Activated T-cell treated with anti-CD3 and anti-CD28 coated beads, Interleukin-2, amount 50 U/mL, for 4 hours (primary cell): ENCODE measurements around the gene GNG5. TPM values are rescaled to one million over a fixed set of nuclear protein-coding genes. Genes with fewer than 3 reads are reported as not detected.
"Not testable (repeated sequence)": the region's sequence is repeated elsewhere in the genome, so short reads cannot be mapped to it uniquely, and the experiment has no call there.

Experiments used
- ATAC-seq, 2 donors: fragments of 200-7000 bp; cut with Tn5 transposase; one replicate each; pipeline ENCODE4 v1.10.0; 2021
- DNase-seq: peaks from one replicate; pipeline ENCODE4 v3.0.0-alpha.2; 2020
- H3K27me3 Mint-ChIP-seq: one replicate; pipeline ENCODE4 v1.8.0; 2021; ENCODE audit warnings: low read depth, mixed read lengths
- H3K36me3 Mint-ChIP-seq: one replicate; pipeline ENCODE4 v1.8.0; 2022; ENCODE audit warnings: mixed read lengths; ENCODE audit not compliant: insufficient read depth
- H3K4me1 Mint-ChIP-seq: one replicate; pipeline ENCODE4 v1.8.0; 2021; ENCODE audit warnings: low read depth, mixed read lengths
- H3K4me3 Mint-ChIP-seq: one replicate; pipeline ENCODE4 v1.8.0; 2021; ENCODE audit warnings: mild to moderate bottlenecking, moderate library complexity, mixed read lengths
- H3K9me3 Mint-ChIP-seq: one replicate; pipeline ENCODE4 v1.8.0; 2021; ENCODE audit warnings: mixed read lengths
- total RNA-seq, 3 donors: library from RNA; stranded (reverse); gene quantifications; one replicate each; pipeline ENCODE4 v1.2.1, GENCODE V29; 2021

Gene GNG5
- total RNA-seq = 100 to 1,000 TPM; 102 to 112 (median 105) TPM

DNA sequence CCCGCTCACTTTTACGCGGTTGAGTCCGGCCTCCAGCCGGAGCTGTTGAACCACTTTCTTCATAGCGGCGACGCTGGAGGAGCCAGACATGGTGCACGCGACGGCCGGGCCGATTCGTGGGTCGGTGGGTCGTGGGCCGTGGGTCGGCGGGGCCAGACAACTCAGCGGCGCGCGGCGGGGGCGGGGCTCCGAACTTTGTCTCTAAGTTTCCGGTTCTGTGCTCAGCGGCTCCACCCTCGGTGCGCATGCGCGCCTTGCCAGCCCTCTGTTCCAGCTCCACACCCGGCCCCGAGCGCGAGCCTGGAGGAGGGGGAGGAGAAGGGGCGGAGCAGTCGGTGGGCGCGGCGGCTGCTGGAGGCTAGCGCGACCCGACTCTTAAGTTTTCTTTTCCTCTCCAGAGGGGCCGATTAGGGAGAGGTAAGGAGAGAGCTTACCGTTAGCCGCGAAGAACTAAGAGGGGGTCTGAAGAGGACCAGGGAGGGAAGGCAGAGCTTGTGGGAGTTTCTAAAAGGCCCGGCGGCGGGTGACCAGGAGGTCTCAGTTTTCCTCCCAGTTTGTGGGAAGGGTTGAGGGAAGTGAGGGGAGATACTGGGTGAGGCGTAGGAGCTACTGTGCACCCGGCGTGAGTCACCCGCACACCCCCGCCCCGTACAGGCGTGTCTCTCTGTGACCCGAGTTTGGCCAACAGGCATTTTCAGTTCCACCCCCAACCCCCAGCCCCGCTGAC, at the start of gene GNG5, which contains the start of gene SPATA1:
Gene GNG5, minus strand, starts transcription at position 580 of the 727 bp plus-strand sequence. Its CDS starts 490 bp downstream, at position 90.
Gene SPATA1, plus strand, starts transcription at position 385 of the 727 bp plus-strand sequence. CDS start 9,974 bp downstream, outside the sequence.
- peak within 1 kb of the TSS; percentile 100 for H3K4me3 Mint-ChIP-seq
- H3K9me3 Mint-ChIP-seq = peaks cover 7% of the 10 kb centered on the region
- DNase-seq (peak; percentile 98), ATAC-seq (peak; percentile 91 to 93)
- H3K36me3 Mint-ChIP-seq = peaks cover 8% of the 10 kb centered on the region
- peaks cover 40% of the 10 kb centered on the region for H3K4me1 Mint-ChIP-seq
- H3K27me3 Mint-ChIP-seq = no peaks in the 10 kb centered on the region

DNA sequence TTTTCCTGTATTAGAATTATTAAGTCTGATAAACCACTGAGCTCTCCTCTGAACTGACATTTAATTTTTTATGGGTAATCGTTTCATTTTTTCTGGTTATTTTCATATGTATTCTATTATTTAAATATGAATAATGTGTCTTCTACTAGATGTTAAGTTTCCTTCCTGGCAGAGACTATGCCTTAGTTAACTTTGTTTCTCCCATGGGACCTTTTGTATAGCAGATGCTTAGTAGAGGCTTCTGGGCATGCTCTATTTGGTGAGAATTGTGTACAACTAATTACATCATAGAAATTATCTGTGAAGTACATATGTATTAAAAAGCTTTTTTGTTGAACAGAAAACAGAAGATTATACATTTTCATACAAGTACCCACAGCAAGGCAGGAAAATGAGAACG, 44.4 kb upstream of the GNG5 start:
- H3K9me3 Mint-ChIP-seq = no peaks in the 10 kb centered on the region
- ATAC-seq (no peak), DNase-seq (no peak)
- H3K36me3 Mint-ChIP-seq = peaks cover 9% of the 10 kb centered on the region
- H3K4me1 Mint-ChIP-seq = no peaks in the 10 kb centered on the region
- H3K27me3 Mint-ChIP-seq = no peaks in the 10 kb centered on the region
- no peak overlapping the region for H3K4me3 Mint-ChIP-seq

DNA sequence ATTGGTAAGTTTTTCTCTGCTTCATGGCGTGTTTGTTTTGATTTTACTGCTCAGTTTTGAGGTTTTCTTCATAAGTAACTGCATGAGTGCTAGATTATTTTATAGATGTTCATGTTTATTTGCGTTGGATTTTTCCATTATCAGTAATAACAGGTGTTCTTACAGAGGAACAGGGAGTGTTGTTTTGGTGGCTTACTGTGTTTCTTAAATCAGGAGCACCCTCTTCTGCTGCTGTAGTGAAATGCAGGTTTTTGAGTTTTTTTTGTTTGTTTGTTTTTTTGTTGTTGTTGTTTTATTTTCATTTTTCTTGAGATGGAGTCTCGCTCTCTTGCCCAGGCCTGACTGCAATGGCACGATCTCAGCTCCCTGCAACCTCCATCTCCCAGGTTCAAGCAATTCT, 35.3 kb upstream of the GNG5 start:
- Mint-ChIP-seq H3K4me3 (no peak overlapping the region), H3K36me3 (peaks cover 20% of the 10 kb centered on the region), H3K4me1 (peaks cover 4% of the 10 kb centered on the region), H3K9me3 (no peaks in the 10 kb centered on the region), H3K27me3 (no peaks in the 10 kb centered on the region)
- ATAC-seq = no peak
- no peak for DNase-seq

- DNase-seq = no peak
- no peak overlapping the region for H3K4me3 Mint-ChIP-seq
- no peak for ATAC-seq
- peaks cover 4% of the 10 kb centered on the region for H3K4me1 Mint-ChIP-seq
- no peaks in the 10 kb centered on the region for H3K27me3 Mint-ChIP-seq
- H3K36me3 Mint-ChIP-seq = peaks cover 19% of the 10 kb centered on the region
- no peaks in the 10 kb centered on the region for H3K9me3 Mint-ChIP-seq
Observed at GRCh38 chr1:84540759-84541158, 34.4 kb upstream of the GNG5 start.

DNA sequence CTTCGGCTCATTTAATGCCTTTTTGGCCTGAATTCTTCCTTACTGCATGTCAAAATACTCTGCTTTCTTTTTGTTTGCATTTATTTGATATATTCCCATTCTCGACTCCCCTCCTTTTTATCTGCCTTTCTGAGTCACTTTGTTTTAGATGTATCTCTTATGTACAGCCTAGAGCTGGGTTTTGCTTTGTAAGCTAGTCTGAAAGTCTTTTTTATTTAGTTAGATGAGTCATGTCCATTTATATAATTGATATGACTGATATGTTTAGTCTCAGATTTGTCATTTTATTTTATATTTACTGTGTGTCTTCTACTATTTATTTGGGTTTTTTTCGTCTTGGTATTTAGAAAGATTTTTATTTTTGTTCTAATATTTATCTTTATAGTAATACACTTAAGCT, 33.6 kb upstream of the GNG5 start:
- ATAC-seq (no peak), DNase-seq (no peak)
- H3K4me1 Mint-ChIP-seq = peaks cover 4% of the 10 kb centered on the region
- no peak overlapping the region for H3K4me3 Mint-ChIP-seq
- H3K36me3 Mint-ChIP-seq = peaks cover 20% of the 10 kb centered on the region
- no peaks in the 10 kb centered on the region for H3K9me3 Mint-ChIP-seq
- no peaks in the 10 kb centered on the region for H3K27me3 Mint-ChIP-seq

DNA sequence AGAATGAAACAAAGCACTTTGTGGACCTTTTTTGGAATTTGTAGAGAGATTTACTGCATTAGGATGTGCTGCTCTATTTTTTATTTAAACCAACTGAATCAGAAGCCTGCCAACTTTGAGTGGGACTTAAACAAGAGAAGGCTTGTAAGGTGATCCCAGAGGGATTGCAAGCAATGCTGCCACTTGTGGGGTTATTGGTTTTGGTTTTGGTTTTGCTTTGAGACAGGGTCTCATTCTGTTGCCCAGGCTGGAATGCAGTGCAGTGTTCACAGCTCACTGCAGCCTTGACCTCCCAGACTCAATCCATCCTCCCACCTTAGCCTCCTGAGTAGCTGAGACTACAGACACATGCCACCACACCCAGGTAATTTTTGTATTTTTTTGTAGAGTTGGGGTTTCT, 32.2 kb upstream of the GNG5 start:
- H3K4me1 Mint-ChIP-seq = peaks cover 4% of the 10 kb centered on the region
- H3K4me3 Mint-ChIP-seq = no peak overlapping the region
- no peak for DNase-seq
- no peaks in the 10 kb centered on the region for H3K27me3 Mint-ChIP-seq
- ATAC-seq = no peak
- peaks cover 20% of the 10 kb centered on the region for H3K36me3 Mint-ChIP-seq
- no peaks in the 10 kb centered on the region for H3K9me3 Mint-ChIP-seq

GRCh38 chr1:84525779-84526178, 19.4 kb upstream of the GNG5 start:
- Mint-ChIP-seq H3K36me3 (peaks cover 10% of the 10 kb centered on the region), H3K4me3 (no peak overlapping the region), H3K9me3 (no peaks in the 10 kb centered on the region), H3K4me1 (no peaks in the 10 kb centered on the region), H3K27me3 (no peaks in the 10 kb centered on the region)
- no peak for DNase-seq
- no peak for ATAC-seq

DNA sequence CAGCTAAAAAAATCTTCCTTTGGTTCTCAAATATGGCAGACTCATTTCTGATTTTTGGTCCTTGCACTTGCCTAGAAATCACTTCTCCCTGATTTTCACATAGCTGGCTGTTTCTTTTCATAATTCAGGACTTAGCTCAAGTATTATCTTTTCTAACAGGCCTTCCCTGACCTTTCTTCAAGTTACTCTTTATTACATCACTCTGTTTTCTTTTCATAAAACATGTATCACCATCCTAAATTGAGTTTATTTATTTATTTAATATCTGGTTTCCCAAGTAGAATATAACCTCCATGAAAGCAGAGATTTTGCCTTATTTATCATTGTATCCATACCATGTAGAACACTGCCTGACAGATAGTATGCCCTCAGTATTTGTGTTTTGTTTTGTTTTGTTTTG, 18.2 kb upstream of the GNG5 start:
- H3K4me3 Mint-ChIP-seq = no peak overlapping the region
- no peaks in the 10 kb centered on the region for H3K4me1 Mint-ChIP-seq
- DNase-seq = no peak
- no peaks in the 10 kb centered on the region for H3K9me3 Mint-ChIP-seq
- no peaks in the 10 kb centered on the region for H3K27me3 Mint-ChIP-seq
- H3K36me3 Mint-ChIP-seq = peaks cover 9% of the 10 kb centered on the region
- no peak for ATAC-seq

- Mint-ChIP-seq H3K4me1 (peaks cover 3% of the 10 kb centered on the region), H3K36me3 (no peaks in the 10 kb centered on the region), H3K4me3 (no peak overlapping the region), H3K27me3 (no peaks in the 10 kb centered on the region), H3K9me3 (peaks cover 7% of the 10 kb centered on the region)
- no peak for DNase-seq
- no peak for ATAC-seq
Observed at GRCh38 chr1:84510668-84511067, 4.3 kb upstream of the GNG5 start.

DNA sequence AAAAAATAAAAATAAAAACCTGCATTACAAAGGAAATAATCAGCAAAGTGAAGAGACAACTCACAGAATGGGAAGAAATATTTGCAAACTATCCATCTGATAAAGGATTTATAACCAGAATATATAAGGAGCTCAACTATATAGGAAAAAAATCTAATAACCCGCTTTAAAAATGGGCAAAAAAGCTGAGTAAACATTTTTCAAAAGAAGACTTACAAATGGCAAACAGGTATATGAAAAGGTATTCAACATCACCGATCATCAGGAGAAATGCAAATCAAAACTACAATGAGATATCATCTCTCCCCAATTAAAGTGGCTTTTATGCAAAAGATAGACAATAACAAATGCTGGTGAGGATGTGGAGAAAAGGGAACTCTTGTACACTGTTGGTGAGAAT, 3.8 kb upstream of the GNG5 start:
- ATAC-seq = no peak
- no peak overlapping the region for H3K4me3 Mint-ChIP-seq
- H3K4me1 Mint-ChIP-seq = peaks cover 4% of the 10 kb centered on the region
- peaks cover 7% of the 10 kb centered on the region for H3K9me3 Mint-ChIP-seq
- no peaks in the 10 kb centered on the region for H3K36me3 Mint-ChIP-seq
- DNase-seq = no peak
- H3K27me3 Mint-ChIP-seq = no peaks in the 10 kb centered on the region

DNA sequence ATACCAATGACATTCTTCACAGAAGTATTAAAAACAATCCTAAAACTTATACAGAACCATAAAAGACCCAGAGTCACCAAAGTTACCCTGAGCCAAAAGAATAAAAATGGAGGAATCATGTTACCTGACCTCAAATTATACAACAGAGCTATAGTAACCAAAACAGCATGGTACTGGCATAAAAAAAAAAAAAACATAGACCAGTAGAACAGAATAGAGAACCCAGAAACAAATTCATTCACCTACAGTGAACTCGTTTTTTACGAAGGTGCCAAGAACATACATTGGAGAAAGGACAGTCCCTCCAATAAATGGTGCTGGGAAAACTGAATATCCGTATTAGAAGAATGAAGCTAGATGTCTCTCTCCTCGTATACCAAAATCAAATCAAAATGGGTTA, 2.6 kb upstream of the GNG5 start:
- no peak overlapping the region for H3K4me3 Mint-ChIP-seq
- no peak for ATAC-seq

GRCh38 chr1:84508510-84508909, 2.1 kb upstream of the GNG5 start:
- DNase-seq (no peak), ATAC-seq (no peak)
- Mint-ChIP-seq H3K36me3 (peaks cover 2% of the 10 kb centered on the region), H3K9me3 (peaks cover 7% of the 10 kb centered on the region), H3K4me3 (no peak overlapping the region), H3K4me1 (peaks cover 21% of the 10 kb centered on the region), H3K27me3 (no peaks in the 10 kb centered on the region)

More for the DNA sequence above, 2.6 kb upstream of the GNG5 start:
- DNase-seq = no peak
- H3K27me3 Mint-ChIP-seq = no peaks in the 10 kb centered on the region
- H3K9me3 Mint-ChIP-seq = peaks cover 7% of the 10 kb centered on the region
- peaks cover 2% of the 10 kb centered on the region for H3K36me3 Mint-ChIP-seq
- peaks cover 16% of the 10 kb centered on the region for H3K4me1 Mint-ChIP-seq

- DNase-seq, ATAC-seq, H3K9me3 Mint-ChIP-seq, H3K4me3 Mint-ChIP-seq, H3K36me3 Mint-ChIP-seq, H3K27me3 Mint-ChIP-seq: not testable (repeated sequence)
- peaks cover 27% of the 10 kb centered on the region for H3K4me1 Mint-ChIP-seq
Observed at GRCh38 chr1:84507887-84508286, 1.5 kb upstream of the GNG5 start.

DNA sequence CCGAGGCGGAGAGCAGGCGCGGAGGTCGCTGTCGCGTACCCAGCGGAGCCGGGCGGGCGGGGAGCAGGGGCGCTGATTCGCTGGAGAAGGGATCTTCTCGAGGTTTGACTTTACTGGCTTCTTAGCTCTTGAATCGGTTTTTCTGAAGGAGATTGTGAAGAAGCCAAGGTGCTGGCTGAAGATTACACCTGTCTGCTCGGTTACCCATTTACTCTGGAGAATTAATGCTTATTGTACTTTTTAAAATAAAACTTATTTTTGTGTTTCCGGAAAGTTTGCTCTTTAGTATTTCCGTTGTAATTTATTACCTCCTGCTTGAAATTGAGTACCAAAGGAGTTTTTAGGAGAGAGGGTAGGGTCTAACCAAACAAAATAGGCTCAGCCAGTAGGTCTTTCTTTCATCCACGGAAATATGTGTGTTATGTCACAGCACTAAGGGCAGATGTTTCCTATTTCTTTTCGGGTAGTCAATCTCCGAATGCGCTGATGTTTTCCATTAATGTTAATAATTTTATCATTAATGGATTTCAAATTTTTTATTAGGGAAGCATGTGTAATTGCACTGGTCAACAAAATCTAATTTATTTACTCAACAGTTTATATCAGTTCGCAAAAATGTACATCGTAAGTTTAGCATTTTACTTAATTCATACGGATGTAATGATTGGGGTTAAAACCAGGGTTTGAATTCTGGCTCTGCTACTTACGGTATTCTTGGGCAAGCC, 510 bp upstream of the GNG5 start:
- no peaks in the 10 kb centered on the region for H3K27me3 Mint-ChIP-seq
- no peak for DNase-seq
- peaks cover 33% of the 10 kb centered on the region for H3K4me1 Mint-ChIP-seq
- ATAC-seq = no peak
- H3K9me3 Mint-ChIP-seq = peaks cover 7% of the 10 kb centered on the region
- peak overlapping the region; percentile 100 for H3K4me3 Mint-ChIP-seq
- H3K36me3 Mint-ChIP-seq = peaks cover 2% of the 10 kb centered on the region

GRCh38 chr1:84505493-84506001, 834 bp downstream of the GNG5 start:
- Mint-ChIP-seq H3K36me3 (peaks cover 8% of the 10 kb centered on the region), H3K4me3 (peak overlapping the region; percentile 100), H3K27me3 (no peaks in the 10 kb centered on the region), H3K9me3 (peaks cover 7% of the 10 kb centered on the region), H3K4me1 (peaks cover 44% of the 10 kb centered on the region)
- DNase-seq (no peak), ATAC-seq (peak; percentile 23 to 27)
